PFSK-1 (cell line): ENCODE data around the gene NUFIP2.

Experiments used
- POLR2AphosphoS5 ChIP-seq: IDR thresholded peaks from 2 replicates; pipeline ENCODE4 v1.6.1; 2012; ENCODE audit warnings: low read depth, mild to moderate bottlenecking, control low read depth, low read length, moderate library complexity
- SIN3A ChIP-seq: IDR thresholded peaks from 2 replicates; pipeline ENCODE4 v1.6.1; 2012; ENCODE audit warnings: mild to moderate bottlenecking, low read length, moderate library complexity, borderline replicate concordance; ENCODE audit not compliant: insufficient read depth
- TAF1 ChIP-seq: IDR thresholded peaks from 2 replicates; pipeline ENCODE4 v1.6.1; 2012; ENCODE audit warnings: low read length, control low read depth, borderline replicate concordance; ENCODE audit not compliant: insufficient read depth
- TF ChIP-seq, protein P1 (sequence below), 2 experiments: IDR thresholded peaks; 2 replicates each; pipeline versions ENCODE4 v1.6.1 to v1.8.0; 2011 to 2012; ENCODE audit warnings: low read depth in 2 of 2, low read length in 2 of 2, control low read depth in 1 of 2, inconsistent platforms in 1 of 2, mild to moderate bottlenecking in 1 of 2, moderate library complexity in 1 of 2; ENCODE audit not compliant: insufficient read depth in 1 of 2

DNA sequence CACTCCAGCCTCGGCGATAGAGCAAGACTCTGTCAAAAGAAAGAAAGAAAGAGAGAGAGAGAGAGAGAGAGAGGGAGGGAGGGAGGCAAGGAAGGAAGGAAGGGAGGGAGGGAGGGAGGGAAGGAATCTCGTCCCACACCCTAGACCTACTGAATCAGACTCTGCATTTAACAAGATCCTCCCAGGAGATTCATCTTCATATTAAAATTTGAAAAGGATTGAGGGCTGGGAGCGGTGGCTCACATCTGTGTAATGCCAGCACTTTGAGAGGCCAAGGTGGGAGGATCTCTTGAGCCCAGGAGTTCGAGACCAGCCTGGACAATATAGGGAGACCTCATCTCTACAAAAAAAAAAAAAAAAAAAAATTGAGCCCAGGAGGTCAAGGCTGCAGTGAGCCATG, 33.5 kb upstream of the NUFIP2 start:
- TF ChIP-seq, protein P1, sequence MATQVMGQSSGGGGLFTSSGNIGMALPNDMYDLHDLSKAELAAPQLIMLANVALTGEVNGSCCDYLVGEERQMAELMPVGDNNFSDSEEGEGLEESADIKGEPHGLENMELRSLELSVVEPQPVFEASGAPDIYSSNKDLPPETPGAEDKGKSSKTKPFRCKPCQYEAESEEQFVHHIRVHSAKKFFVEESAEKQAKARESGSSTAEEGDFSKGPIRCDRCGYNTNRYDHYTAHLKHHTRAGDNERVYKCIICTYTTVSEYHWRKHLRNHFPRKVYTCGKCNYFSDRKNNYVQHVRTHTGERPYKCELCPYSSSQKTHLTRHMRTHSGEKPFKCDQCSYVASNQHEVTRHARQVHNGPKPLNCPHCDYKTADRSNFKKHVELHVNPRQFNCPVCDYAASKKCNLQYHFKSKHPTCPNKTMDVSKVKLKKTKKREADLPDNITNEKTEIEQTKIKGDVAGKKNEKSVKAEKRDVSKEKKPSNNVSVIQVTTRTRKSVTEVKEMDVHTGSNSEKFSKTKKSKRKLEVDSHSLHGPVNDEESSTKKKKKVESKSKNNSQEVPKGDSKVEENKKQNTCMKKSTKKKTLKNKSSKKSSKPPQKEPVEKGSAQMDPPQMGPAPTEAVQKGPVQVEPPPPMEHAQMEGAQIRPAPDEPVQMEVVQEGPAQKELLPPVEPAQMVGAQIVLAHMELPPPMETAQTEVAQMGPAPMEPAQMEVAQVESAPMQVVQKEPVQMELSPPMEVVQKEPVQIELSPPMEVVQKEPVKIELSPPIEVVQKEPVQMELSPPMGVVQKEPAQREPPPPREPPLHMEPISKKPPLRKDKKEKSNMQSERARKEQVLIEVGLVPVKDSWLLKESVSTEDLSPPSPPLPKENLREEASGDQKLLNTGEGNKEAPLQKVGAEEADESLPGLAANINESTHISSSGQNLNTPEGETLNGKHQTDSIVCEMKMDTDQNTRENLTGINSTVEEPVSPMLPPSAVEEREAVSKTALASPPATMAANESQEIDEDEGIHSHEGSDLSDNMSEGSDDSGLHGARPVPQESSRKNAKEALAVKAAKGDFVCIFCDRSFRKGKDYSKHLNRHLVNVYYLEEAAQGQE (IDR thresholded peaks at IDR 0.05; ENCODE audit: insufficient read depth in 1 of 2, low read depth in 2 of 2, low read length in 2 of 2): no peak
- TF ChIP-seq POLR2AphosphoS5 (no peak), TAF1 (no peak), SIN3A (no peak)
